ENCODE results near the gene RBM33.
A peak's percentile ranks its signal among the peaks of the same experiment; 100 is the strongest.

RBM33 gene

GRCh38 chr7:155797262-155798250, 153.1 kb downstream of the RBM33 start:
- no peak for DNase-seq

DNA sequence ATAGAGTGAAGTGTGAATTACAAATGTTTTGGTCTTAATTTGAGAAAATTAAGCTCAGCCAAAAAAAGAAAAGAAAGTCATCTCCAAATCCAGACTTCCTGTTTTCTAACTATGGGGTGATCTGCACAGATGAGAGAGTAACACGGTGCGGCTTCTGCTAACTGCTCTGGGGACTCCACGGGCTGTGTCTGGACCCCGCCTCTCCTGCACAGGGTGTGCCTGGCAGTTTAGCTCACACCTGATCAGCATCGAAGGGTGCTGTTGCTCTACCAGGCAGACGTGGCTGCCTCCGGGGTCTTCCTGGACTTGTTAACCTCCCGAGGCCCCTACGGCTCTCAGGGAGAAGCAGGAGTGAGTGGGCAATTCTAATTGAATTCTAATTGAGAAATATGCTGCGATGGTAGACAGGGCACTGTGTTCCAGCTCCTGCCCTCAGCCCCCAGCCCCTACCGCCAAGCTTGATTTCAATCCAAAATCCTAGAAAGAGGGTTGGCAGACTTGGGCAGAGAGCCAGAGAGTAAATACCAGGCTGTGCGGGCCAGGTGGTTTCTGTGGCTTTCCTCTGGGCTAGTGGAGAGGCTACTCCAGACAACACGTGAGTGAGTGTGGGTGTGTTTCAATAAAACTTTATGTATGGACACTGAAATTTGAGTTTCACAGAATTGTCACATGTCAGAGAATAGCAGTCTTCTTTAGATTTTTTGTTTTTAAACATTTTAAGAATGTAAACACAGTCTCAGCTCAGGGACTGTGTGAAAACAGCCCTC, 154.4 kb downstream of the RBM33 start:
- DNase-seq, result peak in 2 of 3 experiments; percentile 17 to 39

GRCh38 chr7:155799514-155799913, 155.1 kb downstream of the RBM33 start:
- DNase-seq, result no peak

GRCh38 chr7:155800301-155800700, 155.8 kb downstream of the RBM33 start:
- DNase-seq, result no peak

DNA sequence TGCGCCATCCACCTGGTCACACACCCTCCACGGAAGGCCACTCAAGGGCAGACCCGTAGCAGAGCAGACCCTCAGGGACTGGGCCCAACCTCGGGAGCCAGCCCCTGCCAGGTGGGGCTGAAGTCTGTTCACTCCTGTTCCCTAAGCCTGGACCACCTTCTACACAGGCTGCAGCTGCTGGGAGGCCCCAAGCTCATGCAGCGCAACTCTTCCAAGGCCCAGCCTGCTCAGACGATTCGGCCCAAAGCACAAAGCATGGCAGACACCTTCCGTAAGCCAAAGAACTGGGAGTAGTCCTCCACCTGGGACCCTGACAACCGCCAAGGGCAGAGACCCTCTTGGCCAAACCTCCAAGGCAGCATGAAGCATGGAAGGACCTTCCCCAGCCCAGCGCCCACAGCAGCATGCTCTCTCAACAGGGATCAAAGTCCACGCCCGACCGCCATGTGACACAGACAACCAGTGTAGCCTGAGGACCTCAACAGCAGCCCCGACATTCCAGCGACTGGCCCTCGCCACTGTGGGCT, 156.3 kb downstream of the RBM33 start:
- DNase-seq, result no peak

- DNase-seq, result no peak
These were observed 157.8 kb downstream of the RBM33 start for GRCh38 chr7:155802291-155802690.

- no peak for DNase-seq
These were observed 158.5 kb downstream of the RBM33 start for GRCh38 chr7:155802906-155803417.

DNA sequence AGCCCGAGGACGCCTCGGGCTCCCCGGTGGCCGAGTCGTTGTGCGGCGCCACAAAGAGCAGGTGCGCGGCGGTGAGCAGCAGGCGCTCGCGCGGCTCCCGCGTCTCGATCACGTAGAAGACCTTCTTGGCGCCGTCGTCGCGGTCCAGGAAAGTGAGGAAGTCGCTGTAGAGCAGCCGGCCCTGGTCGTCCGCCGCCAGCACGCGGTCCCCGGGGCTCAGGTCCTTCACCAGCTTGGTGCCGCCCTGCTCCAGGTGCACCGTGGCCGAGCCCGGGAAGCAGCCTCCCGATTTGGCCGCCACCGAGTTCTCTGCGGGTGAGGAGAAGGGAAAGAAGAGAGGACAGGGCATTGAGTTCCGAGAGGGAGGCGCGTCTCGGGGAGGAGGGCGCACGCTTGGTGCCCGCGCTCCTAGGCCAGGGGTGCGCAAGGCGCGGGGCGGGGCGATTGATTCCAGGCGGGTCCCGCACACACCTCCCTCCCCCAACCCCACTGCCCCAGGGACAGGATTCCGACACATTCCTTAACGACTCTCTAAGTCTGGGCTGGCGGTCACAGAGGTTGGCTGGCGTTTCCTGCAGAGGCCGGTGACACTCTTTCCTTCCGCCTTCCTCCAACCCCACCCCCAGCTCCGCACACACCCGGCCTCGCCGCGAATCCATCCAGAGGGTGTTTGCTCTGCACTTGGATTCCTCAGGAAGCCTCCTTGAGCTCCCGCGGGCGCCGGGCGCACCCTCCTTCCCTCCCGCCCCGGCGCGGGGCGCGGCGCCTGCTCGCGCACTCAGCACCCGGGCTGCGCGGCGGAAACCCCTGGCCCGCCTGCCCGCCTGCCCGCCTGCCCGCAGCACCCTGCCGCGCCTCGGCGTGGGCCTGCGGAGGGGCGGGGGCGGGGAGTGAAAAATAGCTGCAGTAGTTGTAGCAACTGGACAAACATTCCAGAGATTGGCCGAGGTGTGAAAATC, 159.2 kb downstream of the RBM33 start:
- peak; percentile 53 to 77 (median 73) for DNase-seq

GRCh38 chr7:155804431-155804831, 160.0 kb downstream of the RBM33 start:
- DNase-seq, result peak; percentile 52 to 77 (median 64)

GRCh38 chr7:155804897-155805825, 160.7 kb downstream of the RBM33 start:
- peak; percentile 68 to 88 (median 86) for DNase-seq

DNA sequence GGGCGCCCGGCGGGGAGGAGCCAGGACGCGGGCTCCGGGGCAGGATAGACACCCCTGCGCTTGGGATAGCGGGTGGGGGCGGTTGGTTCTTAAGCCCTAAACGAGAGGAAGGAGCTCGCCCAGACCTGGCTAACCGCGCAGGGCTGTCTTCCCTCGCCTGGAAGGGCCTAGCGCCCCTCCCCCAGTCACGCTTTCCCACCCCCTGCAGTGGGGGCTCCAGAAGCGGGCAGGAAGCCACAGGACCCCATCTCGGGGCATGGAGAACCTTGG, 161.3 kb downstream of the RBM33 start:
- no peak for DNase-seq

DNA sequence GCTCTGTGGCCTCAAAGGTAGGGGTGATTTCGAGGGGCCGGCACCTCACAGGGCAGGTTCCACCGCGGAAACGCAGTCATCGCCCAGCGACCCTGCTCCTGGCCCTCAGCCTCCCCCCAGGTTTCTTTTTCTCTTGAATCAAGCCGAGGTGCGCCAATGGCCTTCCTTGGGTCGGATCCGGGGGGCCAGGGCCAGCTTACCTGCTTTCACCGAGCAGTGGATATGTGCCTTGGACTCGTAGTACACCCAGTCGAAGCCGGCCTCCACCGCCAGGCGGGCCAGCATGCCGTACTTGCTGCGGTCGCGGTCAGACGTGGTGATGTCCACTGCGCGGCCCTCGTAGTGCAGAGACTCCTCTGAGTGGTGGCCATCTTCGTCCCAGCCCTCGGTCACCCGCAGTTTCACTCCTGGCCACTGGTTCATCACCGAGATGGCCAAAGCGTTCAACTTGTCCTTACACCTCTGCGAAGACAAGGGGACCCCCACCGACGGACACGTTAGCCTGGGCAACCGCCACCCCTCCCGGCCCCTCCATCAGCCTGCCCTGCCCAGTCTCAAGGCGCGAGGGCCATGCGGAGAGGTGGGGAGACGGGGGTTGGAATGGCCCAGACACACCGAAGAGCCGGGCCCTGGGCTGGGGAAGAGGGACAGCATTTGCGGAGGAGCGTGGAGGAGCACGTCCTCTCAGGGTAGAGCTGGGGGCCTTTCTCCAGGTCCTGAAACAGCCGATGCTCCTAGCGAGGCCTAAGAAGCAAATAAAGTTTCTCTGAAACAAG, 161.8 kb downstream of the RBM33 start:
- no peak for DNase-seq

GRCh38 chr7:155807065-155807671, 162.7 kb downstream of the RBM33 start:
- DNase-seq, result no peak

DNA sequence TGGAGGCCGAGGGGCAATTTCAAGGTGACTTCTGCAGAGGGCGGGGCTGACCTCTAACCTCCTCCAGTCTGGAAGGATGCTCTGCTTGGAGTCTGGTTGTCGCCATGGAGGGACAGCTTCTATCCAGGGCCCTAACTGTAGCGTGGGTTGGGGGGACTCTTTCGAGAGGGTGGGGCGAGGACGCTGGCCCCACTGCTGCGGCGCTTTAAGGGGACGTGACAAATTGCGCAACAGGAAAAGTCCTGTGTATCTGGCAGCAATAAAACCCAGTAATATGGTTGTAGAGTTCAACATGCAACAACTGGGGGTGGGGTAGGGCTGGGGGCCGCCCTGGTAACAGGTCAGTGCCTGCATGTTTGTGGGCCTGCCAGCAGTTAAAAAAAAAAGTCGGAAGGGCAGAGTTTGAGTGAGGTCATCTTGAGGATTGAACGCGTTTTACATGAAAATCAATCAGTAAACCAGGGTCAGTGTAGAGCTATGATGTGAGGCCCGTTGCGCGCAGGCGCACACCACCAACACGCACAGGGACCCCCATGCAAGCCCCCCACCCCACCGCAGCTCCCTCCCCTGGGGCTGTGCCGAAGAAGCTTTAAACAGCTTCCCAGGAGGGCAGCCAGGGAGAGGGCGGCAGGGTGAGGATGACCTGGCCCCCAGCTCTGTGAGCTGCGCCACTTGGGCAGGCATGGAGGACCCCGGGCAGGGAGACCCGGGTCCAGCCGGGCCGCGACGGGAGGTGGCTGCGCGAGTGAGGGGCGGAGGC, 163.5 kb downstream of the RBM33 start:
- no peak for DNase-seq

DNA sequence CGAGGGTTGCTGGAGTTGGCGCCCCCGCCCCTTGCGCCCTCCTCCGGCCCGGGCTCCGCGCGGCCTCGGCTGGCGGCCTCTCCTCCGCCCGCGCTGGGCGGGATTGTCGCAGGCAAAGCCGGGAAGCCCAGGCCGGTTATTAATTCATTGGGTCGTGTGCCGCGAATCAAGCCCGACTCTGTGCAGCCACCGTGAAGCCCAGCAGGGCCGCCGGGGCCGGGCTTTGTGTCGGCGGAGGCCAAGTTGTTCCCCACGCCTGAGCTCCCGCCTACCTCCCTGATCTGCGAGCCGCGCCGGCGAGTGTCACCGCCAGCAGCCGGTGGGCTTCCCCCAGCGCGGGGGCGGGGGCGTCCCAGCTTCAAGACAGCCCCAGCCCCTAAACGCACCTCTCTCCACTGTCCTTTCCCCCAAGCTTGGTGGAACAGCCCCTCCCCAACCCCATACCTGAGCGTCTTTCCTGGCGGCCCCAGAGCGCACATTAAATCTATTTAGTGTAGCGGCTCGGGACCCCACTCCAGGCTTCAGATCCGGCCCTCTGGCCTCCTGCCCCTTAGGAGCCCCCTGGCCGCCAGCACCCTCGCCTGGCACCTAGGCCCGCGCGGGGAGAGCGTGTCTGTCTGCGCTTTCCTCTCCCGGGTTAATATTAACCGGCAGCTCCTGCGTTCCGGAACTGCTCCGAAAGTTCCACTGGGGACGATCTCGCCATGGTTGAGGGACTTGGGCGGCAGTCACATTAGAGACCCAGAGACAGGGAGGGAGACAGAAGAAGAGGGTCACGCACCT, 164.3 kb downstream of the RBM33 start:
- DNase-seq, result peak in 2 of 3 experiments; percentile 49 to 63

GRCh38 chr7:155809332-155809946, 165.0 kb downstream of the RBM33 start:
- DNase-seq, result no peak

DNA sequence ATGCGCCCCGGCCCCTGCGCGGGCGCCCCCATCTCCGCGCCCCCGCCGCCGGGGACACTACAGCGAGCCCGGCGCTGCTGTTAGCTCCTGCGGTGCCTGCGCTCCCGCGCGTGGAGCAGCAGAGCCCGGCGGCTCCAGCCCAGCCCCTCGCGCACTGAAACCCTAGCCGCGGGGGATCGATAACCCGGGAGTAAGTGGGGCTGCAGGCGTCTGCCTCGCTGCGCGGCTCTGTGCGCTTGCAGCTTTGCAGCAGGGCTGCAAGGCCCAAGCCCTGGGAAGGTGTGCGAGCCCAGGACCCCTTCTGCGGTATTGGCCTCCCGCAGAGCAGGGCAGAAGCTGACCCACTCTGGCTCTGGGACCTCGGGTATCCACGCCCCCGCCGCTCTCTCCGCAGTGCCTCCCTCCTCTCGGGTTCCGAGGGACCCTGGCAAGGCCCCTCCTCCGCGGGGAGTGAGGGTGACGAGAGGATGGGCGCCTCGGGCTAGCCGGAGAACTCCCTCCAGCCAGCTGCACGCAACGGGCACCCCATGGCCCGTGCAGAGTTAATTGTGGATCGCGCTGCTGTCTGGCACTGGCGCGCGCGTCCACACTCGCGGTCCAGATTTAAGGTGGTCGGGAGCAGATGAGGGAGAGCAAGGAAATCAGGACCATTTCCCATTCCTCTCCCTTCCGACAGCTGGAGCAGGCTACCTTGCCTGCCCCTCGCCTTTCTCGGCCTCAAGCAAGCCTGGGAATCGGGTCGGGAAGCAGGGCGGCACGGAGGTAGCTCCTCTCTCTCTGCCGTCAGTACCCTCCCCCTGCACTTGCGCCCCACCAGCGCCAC, 165.7 kb downstream of the RBM33 start:
- DNase-seq, result peak in 2 of 3 experiments; percentile 49 to 60
